Activated CD8-positive, alpha-beta T cell treated with anti-CD3 and anti-CD28 coated beads for 36 hours (primary cell): ENCODE data around the gene RGSL1. TPM values are rescaled to one million over a fixed set of nuclear protein-coding genes. Genes with fewer than 3 reads are reported as not detected.

ENCODE experiments used
- ATAC-seq: fragments of 200-7000 bp; cut with Tn5 transposase; one replicate; pipeline ENCODE4 v1.10.0; 2021; ENCODE audit warnings: mild to moderate bottlenecking, moderate library complexity
- CTCF ChIA-PET: fragments of 350-600 bp; sonication (Branson Sonifier 250); formaldehyde crosslinking; loops from one replicate; lab custom pipeline; 2021; ENCODE audit warnings: antibody characterized with exemption; lab: Charles Lee
- POLR2A ChIA-PET: fragments of 350-600 bp; sonication (Branson Sonifier 250); formaldehyde crosslinking; loops from one replicate; lab custom pipeline; 2021; ENCODE audit warnings: antibody characterized with exemption; lab: Charles Lee
- DNase-seq: peaks from one replicate; pipeline ENCODE4 v3.0.0-alpha.2; 2020
- H3K27ac Mint-ChIP-seq: one replicate; pipeline ENCODE4 v1.8.0; 2021; ENCODE audit warnings: mild to moderate bottlenecking, mixed read lengths
- H3K27me3 Mint-ChIP-seq: one replicate; pipeline ENCODE4 v1.8.0; 2021; ENCODE audit warnings: mixed read lengths
- H3K36me3 Mint-ChIP-seq: one replicate; pipeline ENCODE4 v1.8.0; 2021; ENCODE audit warnings: low read depth, mixed read lengths
- H3K4me1 Mint-ChIP-seq: one replicate; pipeline ENCODE4 v1.8.0; 2021; ENCODE audit warnings: low read depth, mixed read lengths
- H3K4me3 Mint-ChIP-seq: one replicate; pipeline ENCODE4 v1.8.0; 2021; ENCODE audit warnings: mild to moderate bottlenecking, moderate library complexity, mixed read lengths
- H3K9me3 Mint-ChIP-seq: one replicate; pipeline ENCODE4 v1.8.0; 2021; ENCODE audit warnings: mixed read lengths
- CTCF ChIP-seq: fragments of 200-600 bp; IDR thresholded peaks from one replicate; pipeline ENCODE4 v1.8.0; 2022; ENCODE audit warnings: antibody characterized with exemption, mild to moderate bottlenecking
- intact Hi-C: fragments of 100-400 bp; cut with micrococcal nuclease; formaldehyde crosslinking; loops from one replicate; pipeline ENCODE4 v1.10.0; 2022
- total RNA-seq, 2 experiments: library from RNA; stranded (reverse); gene quantifications; one replicate each; pipeline ENCODE4 v1.2.3, GENCODE V29; 2021

The RGSL1 gene
- total RNA-seq, 2 experiments from 2014 or later: not detected

GRCh38 chr1:182413969-182414368 is 36.0 kb upstream of the RGSL1 start:
- Mint-ChIP-seq H3K36me3 (no peaks in the 10 kb centered on the region), H3K9me3 (no peaks in the 10 kb centered on the region), H3K4me3 (no peak overlapping the region), H3K27me3 (peaks cover 12% of the 10 kb centered on the region), H3K27ac (no peak overlapping the region), H3K4me1 (no peaks in the 10 kb centered on the region)
- DNase-seq: no peak
- POLR2A ChIA-PET: no interaction called here
- intact Hi-C loops: no loop called here
- no peak for TF ChIP-seq CTCF
- CTCF ChIA-PET: no interaction called here
- no peak for ATAC-seq

GRCh38 chr1:182415789-182416188 is 34.2 kb upstream of the RGSL1 start:
- intact Hi-C loops: no loop called here
- Mint-ChIP-seq H3K27me3 (peaks cover 13% of the 10 kb centered on the region), H3K4me3 (no peak overlapping the region), H3K4me1 (no peaks in the 10 kb centered on the region), H3K9me3 (no peaks in the 10 kb centered on the region), H3K27ac (no peak overlapping the region), H3K36me3 (no peaks in the 10 kb centered on the region)
- ChIA-PET POLR2A (no interaction called here), CTCF (interaction anchor here (1.3 to 1.7 kb wide), 2 partner anchors 19 to 273 kb away, joined by 5 to 6 read pairs; no protein-coding TSS in a partner anchor)
- DNase-seq (no peak), ATAC-seq (peak; percentile 45)
- TF ChIP-seq CTCF: no peak

- Mint-ChIP-seq H3K27me3 (peaks cover 1% of the 10 kb centered on the region), H3K27ac (no peak overlapping the region), H3K4me1 (peaks cover 19% of the 10 kb centered on the region), H3K36me3 (no peaks in the 10 kb centered on the region), H3K9me3 (no peaks in the 10 kb centered on the region), H3K4me3 (no peak overlapping the region)
- ChIA-PET CTCF (interaction anchor here (0.8 to 2.1 kb wide), 2 partner anchors 30 to 820 kb away, joined by 3 to 9 read pairs; no protein-coding TSS in a partner anchor), POLR2A (no interaction called here)
- intact Hi-C loops: no loop called here
- no peak for DNase-seq
- TF ChIP-seq CTCF: no peak
- ATAC-seq: no peak
These were observed 23.2 kb upstream of the RGSL1 start for GRCh38 chr1:182426442-182427430.

- TF ChIP-seq CTCF: no peak
- no peak for ATAC-seq
- Mint-ChIP-seq H3K4me1 (peaks cover 19% of the 10 kb centered on the region), H3K9me3 (no peaks in the 10 kb centered on the region), H3K4me3 (no peak overlapping the region), H3K27me3 (no peaks in the 10 kb centered on the region), H3K36me3 (no peaks in the 10 kb centered on the region), H3K27ac (no peak overlapping the region)
- intact Hi-C loops: no loop called here
- DNase-seq: peak; percentile 18
- CTCF ChIA-PET: interaction anchor here (0.8 to 1.3 kb wide), 3 partner anchors 31 to 357 kb away, joined by 3 to 8 read pairs (median 3); no protein-coding TSS in a partner anchor
- POLR2A ChIA-PET: no interaction called here
These were observed 21.9 kb upstream of the RGSL1 start for GRCh38 chr1:182428043-182428442.
